ENCODE data around the gene UPP2.
A peak's percentile ranks its signal among the peaks of the same experiment; 100 is the strongest.

The UPP2 gene

DNA sequence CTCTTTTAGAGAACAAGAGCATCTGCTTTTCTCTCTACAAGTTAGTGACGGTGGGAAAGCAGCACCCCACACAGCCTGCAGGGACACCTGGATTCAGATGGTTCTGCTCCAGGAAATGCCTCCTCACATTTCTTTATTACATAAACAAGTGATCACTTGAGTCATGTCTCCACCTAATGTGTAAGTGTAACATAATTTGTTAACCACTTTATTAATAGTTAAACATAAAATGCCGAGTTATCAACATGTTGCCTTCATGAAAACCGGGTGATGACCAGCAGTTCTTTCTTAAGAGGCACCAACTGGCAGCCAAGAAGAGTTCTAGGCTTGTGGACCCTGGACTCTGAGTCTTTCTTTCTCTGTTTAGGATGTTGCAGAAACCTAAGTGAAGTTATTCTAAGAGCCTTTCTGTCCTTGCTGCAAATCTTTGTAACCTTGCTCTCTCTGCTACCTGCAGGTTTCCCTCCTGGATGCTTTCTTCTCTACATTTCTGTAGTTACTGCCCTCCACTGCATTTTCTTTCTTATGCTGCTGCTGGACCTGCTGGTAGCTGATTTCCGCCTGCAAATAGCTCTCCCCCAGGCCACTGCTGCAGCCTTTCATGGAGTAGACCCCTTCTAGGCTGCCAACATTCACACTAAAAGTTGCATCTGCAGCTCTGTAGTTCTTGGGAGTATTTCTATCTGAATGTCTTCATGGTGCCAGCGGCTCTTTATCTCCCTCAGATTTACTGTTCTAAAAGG lies 24.3 kb downstream of the UPP2 start:
- no peak overlapping the region for H3K27ac ChIP-seq (ENCODE audit: low read depth, low read length)

GRCh38 chr2:158127380-158127804 lies 25.7 kb downstream of the UPP2 start:
- Histone ChIP-seq H3K4me1 (ENCODE audit: control insufficient read depth in 1 of 2, insufficient read depth in 2 of 2, low read length in 2 of 2) (peaks cover 50 to 57% of the 10 kb centered on the region in 2 donors), H3K36me3 (ENCODE audit: control insufficient read depth in 1 of 2, insufficient read depth in 2 of 2, low read length in 2 of 2) (no peaks in the 10 kb centered on the region), H3K9ac (ENCODE audit: low read depth in 1 of 2, low read length in 2 of 2) (no peak overlapping the region), H3K27me3 (ENCODE audit: control insufficient read depth in 1 of 2, insufficient read depth in 2 of 2, low read length in 2 of 2) (no peaks in the 10 kb centered on the region), H3K4me3 (ENCODE audit: low read depth in 1 of 2, low read length in 2 of 2) (no peak overlapping the region), H3K9me3 (ENCODE audit: control insufficient read depth in 1 of 2, low read length in 2 of 2) (no peaks in the 10 kb centered on the region), H3K27ac (ENCODE audit: low read depth, low read length) (no peak overlapping the region)

More for the DNA sequence above, 24.3 kb downstream of the UPP2 start:
- peaks cover 40 to 46% of the 10 kb centered on the region in 2 donors for H3K4me1 ChIP-seq (ENCODE audit: control insufficient read depth in 1 of 2, insufficient read depth in 2 of 2, low read length in 2 of 2)
- no peaks in the 10 kb centered on the region for H3K9me3 ChIP-seq (ENCODE audit: control insufficient read depth in 1 of 2, low read length in 2 of 2)
- H3K27me3 ChIP-seq (ENCODE audit: control insufficient read depth in 1 of 2, insufficient read depth in 2 of 2, low read length in 2 of 2), result no peaks in the 10 kb centered on the region
- no peak overlapping the region for H3K4me3 ChIP-seq (ENCODE audit: low read depth in 1 of 2, low read length in 2 of 2)
- H3K36me3 ChIP-seq (ENCODE audit: control insufficient read depth in 1 of 2, insufficient read depth in 2 of 2, low read length in 2 of 2), result no peaks in the 10 kb centered on the region
- no peak overlapping the region for H3K9ac ChIP-seq (ENCODE audit: low read depth in 1 of 2, low read length in 2 of 2)

DNA sequence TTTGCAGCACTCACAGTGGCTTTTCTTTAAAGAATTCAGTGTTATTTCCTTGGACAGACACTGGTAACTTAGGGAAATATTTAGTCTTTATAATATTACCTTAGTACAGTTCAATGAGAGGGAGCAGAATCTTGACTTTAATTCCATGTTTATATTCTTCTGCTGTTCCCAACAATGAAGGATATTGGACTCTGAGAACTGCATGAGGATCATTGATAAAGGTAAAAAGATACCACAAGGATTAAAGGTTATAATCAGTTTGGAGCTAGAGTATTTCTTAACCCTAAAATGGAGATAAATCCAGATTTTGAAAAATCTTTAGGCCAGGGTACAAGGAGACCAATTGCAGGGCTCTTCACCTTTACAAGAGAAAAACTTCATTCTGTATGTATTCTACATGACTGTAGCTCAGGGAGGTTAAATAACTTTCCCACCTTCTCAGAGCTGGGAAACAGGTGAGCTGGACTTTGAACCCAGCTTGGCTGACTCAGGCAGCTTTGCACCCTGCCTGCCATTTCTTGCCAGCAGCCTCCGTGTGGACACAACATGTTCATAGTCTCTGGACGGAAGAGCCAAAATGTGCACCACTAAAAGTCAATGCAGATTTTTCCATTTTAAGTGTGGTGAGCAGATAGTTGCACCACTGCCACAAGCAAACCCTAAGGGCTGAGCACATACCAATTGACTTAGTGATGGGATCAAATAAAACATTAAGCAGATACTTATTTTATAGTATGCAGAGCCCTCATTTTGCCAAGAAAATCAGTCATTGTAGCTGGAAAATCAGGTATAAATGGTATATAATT lies 26.7 kb downstream of the UPP2 start:
- H3K27ac ChIP-seq (ENCODE audit: low read depth, low read length), result peak overlapping the region; percentile 37

GRCh38 chr2:158129037-158129436 lies 27.4 kb downstream of the UPP2 start:
- Histone ChIP-seq H3K9me3 (ENCODE audit: control insufficient read depth in 1 of 2, low read length in 2 of 2) (no peaks in the 10 kb centered on the region), H3K4me3 (ENCODE audit: low read depth in 1 of 2, low read length in 2 of 2) (no peak overlapping the region), H3K27ac (ENCODE audit: low read depth, low read length) (no peak overlapping the region), H3K9ac (ENCODE audit: low read depth in 1 of 2, low read length in 2 of 2) (no peak overlapping the region), H3K36me3 (ENCODE audit: control insufficient read depth in 1 of 2, insufficient read depth in 2 of 2, low read length in 2 of 2) (no peaks in the 10 kb centered on the region), H3K27me3 (ENCODE audit: control insufficient read depth in 1 of 2, insufficient read depth in 2 of 2, low read length in 2 of 2) (no peaks in the 10 kb centered on the region), H3K4me1 (ENCODE audit: control insufficient read depth in 1 of 2, insufficient read depth in 2 of 2, low read length in 2 of 2) (peaks cover 57 to 59% of the 10 kb centered on the region in 2 donors)

More for the DNA sequence above, 26.7 kb downstream of the UPP2 start:
- H3K9me3 ChIP-seq (ENCODE audit: control insufficient read depth in 1 of 2, low read length in 2 of 2), result no peaks in the 10 kb centered on the region
- no peaks in the 10 kb centered on the region for H3K27me3 ChIP-seq (ENCODE audit: control insufficient read depth in 1 of 2, insufficient read depth in 2 of 2, low read length in 2 of 2)
- H3K9ac ChIP-seq (ENCODE audit: low read depth in 1 of 2, low read length in 2 of 2), result no peak overlapping the region
- peaks cover 57 to 58% of the 10 kb centered on the region in 2 donors for H3K4me1 ChIP-seq (ENCODE audit: control insufficient read depth in 1 of 2, insufficient read depth in 2 of 2, low read length in 2 of 2)
- H3K36me3 ChIP-seq (ENCODE audit: control insufficient read depth in 1 of 2, insufficient read depth in 2 of 2, low read length in 2 of 2), result no peaks in the 10 kb centered on the region
- H3K4me3 ChIP-seq (ENCODE audit: low read depth in 1 of 2, low read length in 2 of 2), result no peak overlapping the region

DNA sequence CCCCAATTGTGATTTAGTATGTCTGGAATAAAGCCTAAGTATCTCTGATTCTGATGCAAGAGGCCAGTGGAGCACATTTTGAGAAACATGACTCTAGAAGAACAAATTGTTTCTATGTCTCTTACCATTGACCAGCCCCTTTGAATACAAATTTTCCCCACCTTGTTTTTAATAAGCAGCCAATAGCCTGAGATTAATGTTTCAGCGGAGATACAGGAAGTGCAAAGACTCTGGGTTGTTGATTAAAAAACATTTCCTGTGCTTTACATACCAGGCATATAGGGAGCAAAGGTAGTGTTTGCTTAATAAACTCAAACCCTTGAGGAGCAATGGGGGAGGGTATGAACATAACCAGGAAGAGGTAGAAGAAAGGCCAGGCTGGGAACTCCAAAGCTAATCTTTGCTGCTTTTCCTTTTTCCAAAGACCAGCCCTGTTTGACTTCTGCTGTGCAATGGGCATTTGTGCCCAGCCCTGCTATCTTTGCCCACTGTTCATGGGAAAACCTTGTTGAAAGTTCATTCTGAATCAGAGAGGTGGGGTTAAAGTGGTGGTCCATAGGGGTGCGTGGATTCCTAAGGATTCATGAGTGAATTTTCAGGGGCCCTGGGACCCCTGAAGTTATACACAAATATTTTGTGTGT lies 29.3 kb downstream of the UPP2 start:
- no peak overlapping the region for H3K9ac ChIP-seq (ENCODE audit: low read depth in 1 of 2, low read length in 2 of 2)
- H3K27ac ChIP-seq (ENCODE audit: low read depth, low read length), result peak overlapping the region; percentile 53
- H3K27me3 ChIP-seq (ENCODE audit: control insufficient read depth in 1 of 2, insufficient read depth in 2 of 2, low read length in 2 of 2), result no peaks in the 10 kb centered on the region
- H3K36me3 ChIP-seq (ENCODE audit: control insufficient read depth in 1 of 2, insufficient read depth in 2 of 2, low read length in 2 of 2), result no peaks in the 10 kb centered on the region
- peaks cover 62 to 67% of the 10 kb centered on the region in 2 donors for H3K4me1 ChIP-seq (ENCODE audit: control insufficient read depth in 1 of 2, insufficient read depth in 2 of 2, low read length in 2 of 2)
- H3K4me3 ChIP-seq (ENCODE audit: low read depth in 1 of 2, low read length in 2 of 2), result peak overlapping the region; percentile 2 to 44
- no peaks in the 10 kb centered on the region for H3K9me3 ChIP-seq (ENCODE audit: control insufficient read depth in 1 of 2, low read length in 2 of 2)

- Histone ChIP-seq H3K4me1 (ENCODE audit: control insufficient read depth in 1 of 2, insufficient read depth in 2 of 2, low read length in 2 of 2) (peaks cover 57 to 62% of the 10 kb centered on the region in 2 donors), H3K9ac (ENCODE audit: low read depth in 1 of 2, low read length in 2 of 2) (no peak overlapping the region), H3K27me3 (ENCODE audit: control insufficient read depth in 1 of 2, insufficient read depth in 2 of 2, low read length in 2 of 2) (no peaks in the 10 kb centered on the region), H3K36me3 (ENCODE audit: control insufficient read depth in 1 of 2, insufficient read depth in 2 of 2, low read length in 2 of 2) (no peaks in the 10 kb centered on the region), H3K4me3 (ENCODE audit: low read depth in 1 of 2, low read length in 2 of 2) (peak overlapping the region; percentile 2 to 44), H3K27ac (ENCODE audit: low read depth, low read length) (peak overlapping the region; percentile 53), H3K9me3 (ENCODE audit: control insufficient read depth in 1 of 2, low read length in 2 of 2) (no peaks in the 10 kb centered on the region)
Measured at GRCh38 chr2:158131483-158131912, 29.8 kb downstream of the UPP2 start.

DNA sequence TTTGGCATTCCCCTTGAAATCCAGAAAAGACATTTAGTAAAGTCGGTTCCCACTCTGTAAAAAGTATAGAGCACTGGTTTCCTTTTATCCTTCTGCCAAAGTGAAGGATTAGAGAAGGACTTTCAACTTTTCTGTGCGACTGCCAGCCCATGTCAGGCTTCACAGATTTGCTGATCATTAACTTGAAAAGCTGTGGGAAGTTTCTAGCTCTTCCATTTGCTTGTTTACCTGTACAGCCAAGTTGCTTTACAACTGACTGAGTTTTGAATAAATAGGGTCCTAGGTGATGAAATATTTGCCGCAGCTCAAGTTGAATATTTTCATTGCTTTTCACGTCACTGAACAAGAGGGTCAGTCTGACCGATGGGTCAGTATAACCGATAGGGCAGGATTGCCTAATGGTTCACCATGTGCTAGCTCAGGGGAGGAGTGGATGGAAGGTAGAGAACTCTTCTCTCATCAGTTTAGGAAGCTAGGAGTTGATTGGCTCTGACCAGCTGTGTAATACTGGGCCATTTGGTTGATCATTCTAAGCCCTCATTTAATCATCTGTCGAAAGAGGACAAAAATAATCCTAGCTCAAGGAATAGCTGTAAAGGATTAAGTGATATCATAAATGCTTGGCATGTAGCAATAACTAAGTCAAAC lies 30.4 kb downstream of the UPP2 start:
- Histone ChIP-seq H3K27me3 (ENCODE audit: control insufficient read depth in 1 of 2, insufficient read depth in 2 of 2, low read length in 2 of 2) (no peaks in the 10 kb centered on the region), H3K9ac (ENCODE audit: low read depth in 1 of 2, low read length in 2 of 2) (no peak overlapping the region), H3K36me3 (ENCODE audit: control insufficient read depth in 1 of 2, insufficient read depth in 2 of 2, low read length in 2 of 2) (no peaks in the 10 kb centered on the region), H3K4me1 (ENCODE audit: control insufficient read depth in 1 of 2, insufficient read depth in 2 of 2, low read length in 2 of 2) (peaks cover 51 to 56% of the 10 kb centered on the region in 2 donors), H3K9me3 (ENCODE audit: control insufficient read depth in 1 of 2, low read length in 2 of 2) (no peaks in the 10 kb centered on the region), H3K4me3 (ENCODE audit: low read depth in 1 of 2, low read length in 2 of 2) (peak overlapping the region; percentile 8 to 44), H3K27ac (ENCODE audit: low read depth, low read length) (peak overlapping the region; percentile 53)

GRCh38 chr2:158134055-158134454 lies 32.4 kb downstream of the UPP2 start:
- peaks cover 38% of the 10 kb centered on the region in 2 donors for H3K4me1 ChIP-seq (ENCODE audit: control insufficient read depth in 1 of 2, insufficient read depth in 2 of 2, low read length in 2 of 2)
- H3K9ac ChIP-seq (ENCODE audit: low read depth in 1 of 2, low read length in 2 of 2), result no peak overlapping the region
- no peaks in the 10 kb centered on the region for H3K36me3 ChIP-seq (ENCODE audit: control insufficient read depth in 1 of 2, insufficient read depth in 2 of 2, low read length in 2 of 2)
- no peak overlapping the region for H3K4me3 ChIP-seq (ENCODE audit: low read depth in 1 of 2, low read length in 2 of 2)
- H3K9me3 ChIP-seq (ENCODE audit: control insufficient read depth in 1 of 2, low read length in 2 of 2), result no peaks in the 10 kb centered on the region
- H3K27me3 ChIP-seq (ENCODE audit: control insufficient read depth in 1 of 2, insufficient read depth in 2 of 2, low read length in 2 of 2), result no peaks in the 10 kb centered on the region
- H3K27ac ChIP-seq (ENCODE audit: low read depth, low read length), result no peak overlapping the region

DNA sequence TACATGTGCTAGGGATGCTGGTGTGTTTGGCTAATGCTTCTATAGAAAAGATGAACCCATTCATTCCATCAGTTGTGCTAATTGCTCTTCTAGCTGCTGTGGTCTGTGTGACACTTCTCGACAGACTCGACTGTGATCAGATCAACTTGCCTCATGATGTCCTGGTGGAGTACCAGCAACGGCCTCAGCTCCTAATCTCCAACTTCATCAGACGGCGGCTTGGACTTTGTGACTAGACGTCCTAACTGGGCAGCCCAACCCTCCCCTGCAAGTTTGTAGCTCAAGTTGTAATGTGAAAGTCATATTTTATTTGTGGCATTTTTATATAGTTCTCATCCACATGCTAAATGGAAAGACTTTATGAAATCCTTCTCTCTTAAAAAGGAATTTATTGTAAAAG lies 33.0 kb downstream of the UPP2 start:
- H3K4me3 ChIP-seq (ENCODE audit: low read depth in 1 of 2, low read length in 2 of 2), result no peak overlapping the region
- H3K27ac ChIP-seq (ENCODE audit: low read depth, low read length), result no peak overlapping the region
- no peaks in the 10 kb centered on the region for H3K27me3 ChIP-seq (ENCODE audit: control insufficient read depth in 1 of 2, insufficient read depth in 2 of 2, low read length in 2 of 2)
- H3K9ac ChIP-seq (ENCODE audit: low read depth in 1 of 2, low read length in 2 of 2), result no peak overlapping the region
- no peaks in the 10 kb centered on the region for H3K9me3 ChIP-seq (ENCODE audit: control insufficient read depth in 1 of 2, low read length in 2 of 2)
- H3K36me3 ChIP-seq (ENCODE audit: control insufficient read depth in 1 of 2, insufficient read depth in 2 of 2, low read length in 2 of 2), result no peaks in the 10 kb centered on the region
- H3K4me1 ChIP-seq (ENCODE audit: control insufficient read depth in 1 of 2, insufficient read depth in 2 of 2, low read length in 2 of 2), result peaks cover 32 to 33% of the 10 kb centered on the region in 2 donors

Measured in duodenal mucosa (tissue), 2 donors.